Stimulated activated CD4-positive, alpha-beta T cell treated with anti-CD3 and anti-CD28 coated beads, Interleukin-1b, Interleukin-23, amount 100 ng/mL, for 48 hours (primary cell): ENCODE results near the gene DPP7.
A peak's percentile ranks its signal among the peaks of the same experiment; 100 is the strongest.
"Not testable (repeated sequence)": the region's sequence is repeated elsewhere in the genome, so short reads cannot be mapped to it uniquely, and the experiment has no call there.

Source experiments
- DNase-seq: peaks from one replicate; pipeline ENCODE4 v3.0.0-alpha.2; 2020

DPP7 gene

DNA sequence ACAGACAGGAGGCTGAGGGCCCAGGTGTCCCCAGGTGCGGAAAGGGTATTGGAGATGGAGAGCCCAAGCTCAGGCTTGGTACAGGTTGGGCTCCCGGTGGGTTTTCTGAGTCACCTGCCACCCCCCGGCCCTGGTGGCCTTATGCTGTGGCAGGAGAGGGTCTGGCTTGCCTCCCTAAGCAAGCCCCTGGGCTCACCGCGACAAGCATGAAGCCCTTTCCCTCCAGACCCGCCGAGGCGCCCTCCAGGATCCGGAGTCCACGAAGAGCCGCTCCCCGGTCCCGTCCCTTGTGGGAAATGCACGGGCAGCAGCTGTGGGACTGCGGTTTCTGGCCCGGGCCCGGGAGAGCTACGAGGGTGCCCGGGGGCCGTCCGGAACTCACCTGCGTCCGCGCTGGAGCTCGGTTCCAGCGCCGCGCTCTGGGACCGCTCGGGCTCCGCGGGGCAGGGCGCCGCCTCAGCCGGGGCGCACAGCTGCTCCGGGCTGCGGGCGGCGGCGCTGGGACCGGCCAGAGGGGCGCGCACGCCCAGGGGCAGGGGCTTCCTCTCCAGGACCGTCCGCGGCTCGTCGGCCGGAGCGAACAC lies 44.9 kb downstream of the DPP7 start:
- no peak for DNase-seq

- no peak for DNase-seq
These were observed 45.7 kb downstream of the DPP7 start for GRCh38 chr9:137068539-137069507.

DNA sequence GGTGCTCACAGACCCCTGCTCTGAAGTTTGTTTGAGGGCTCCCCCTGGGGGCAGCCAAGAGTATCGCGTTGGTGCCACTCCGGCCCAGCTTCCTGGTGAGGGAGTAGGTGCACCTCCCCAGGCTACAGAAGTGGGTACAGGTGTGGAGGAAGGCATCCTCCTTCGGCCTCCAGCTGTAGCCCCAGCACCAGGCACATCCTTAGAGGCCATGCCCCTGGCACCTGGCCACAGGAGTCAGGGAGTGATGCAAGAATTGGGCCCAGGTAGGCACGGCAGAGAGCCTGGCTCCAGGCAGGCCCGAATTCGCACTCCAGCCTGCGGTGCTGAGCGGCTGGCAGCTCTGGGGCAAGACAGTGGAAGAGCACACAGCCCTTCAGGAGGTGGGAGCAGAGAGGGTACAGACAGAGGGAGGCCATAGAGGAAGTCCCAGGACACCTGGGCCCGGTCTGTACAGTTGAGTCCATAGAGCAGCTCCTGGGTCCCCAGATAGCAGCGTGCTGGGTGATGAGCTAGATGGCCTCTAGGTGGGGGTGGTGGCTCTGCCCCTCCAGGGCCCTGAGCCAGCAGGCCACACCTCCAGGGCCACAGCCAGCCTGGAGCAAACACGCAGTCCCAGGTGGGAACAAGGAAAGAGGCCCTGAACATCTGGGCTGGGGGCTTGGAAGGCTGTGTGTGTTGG lies 46.5 kb downstream of the DPP7 start:
- DNase-seq = peak; percentile 86

GRCh38 chr9:137066096-137066861 lies 48.3 kb downstream of the DPP7 start:
- DNase-seq = no peak

DNA sequence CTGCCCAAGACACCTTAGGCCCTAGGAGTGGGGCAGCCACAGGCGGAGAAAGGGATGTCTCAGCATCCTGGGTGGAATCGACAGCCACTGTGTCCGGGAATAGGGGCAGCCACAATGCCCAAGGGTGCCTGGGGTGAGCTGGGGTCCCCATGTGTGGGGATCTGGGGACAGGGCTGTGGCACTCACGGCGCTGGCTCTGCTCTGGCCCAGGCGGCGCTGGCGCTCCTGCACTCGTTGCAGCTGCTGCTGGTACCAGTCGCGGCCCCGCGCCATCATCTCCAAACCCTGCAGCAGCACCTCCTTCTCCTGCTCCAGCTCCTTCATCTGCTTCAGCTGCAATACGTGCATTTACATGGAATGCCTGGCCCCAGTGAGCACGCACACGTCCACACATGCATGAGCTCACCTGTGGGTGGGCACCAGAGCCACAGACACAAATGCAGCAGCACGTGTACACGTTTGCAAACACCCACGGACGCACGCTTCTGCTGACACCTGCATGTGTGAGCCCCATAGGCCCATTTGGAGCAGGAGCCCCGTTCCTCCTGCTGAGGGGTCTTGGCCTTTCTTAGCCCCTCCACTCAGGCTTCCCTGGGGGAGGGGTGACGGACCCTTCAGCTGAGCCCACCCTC lies 49.1 kb downstream of the DPP7 start:
- no peak for DNase-seq

DNA sequence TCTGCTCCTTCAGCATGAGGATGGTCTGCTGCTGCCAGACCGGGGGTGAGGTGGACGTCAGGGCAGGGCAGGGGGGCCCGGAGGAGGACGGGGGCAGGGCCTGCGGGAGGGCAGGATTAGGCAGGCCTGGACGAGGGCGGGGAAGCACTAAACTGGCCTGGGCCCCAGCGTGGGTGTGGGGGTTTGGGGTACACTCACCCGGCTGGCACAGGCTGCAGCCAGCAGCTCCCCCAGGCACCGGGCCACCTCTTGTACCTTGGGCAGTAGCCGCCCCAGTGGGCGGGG lies 49.7 kb downstream of the DPP7 start:
- no peak for DNase-seq

DNA sequence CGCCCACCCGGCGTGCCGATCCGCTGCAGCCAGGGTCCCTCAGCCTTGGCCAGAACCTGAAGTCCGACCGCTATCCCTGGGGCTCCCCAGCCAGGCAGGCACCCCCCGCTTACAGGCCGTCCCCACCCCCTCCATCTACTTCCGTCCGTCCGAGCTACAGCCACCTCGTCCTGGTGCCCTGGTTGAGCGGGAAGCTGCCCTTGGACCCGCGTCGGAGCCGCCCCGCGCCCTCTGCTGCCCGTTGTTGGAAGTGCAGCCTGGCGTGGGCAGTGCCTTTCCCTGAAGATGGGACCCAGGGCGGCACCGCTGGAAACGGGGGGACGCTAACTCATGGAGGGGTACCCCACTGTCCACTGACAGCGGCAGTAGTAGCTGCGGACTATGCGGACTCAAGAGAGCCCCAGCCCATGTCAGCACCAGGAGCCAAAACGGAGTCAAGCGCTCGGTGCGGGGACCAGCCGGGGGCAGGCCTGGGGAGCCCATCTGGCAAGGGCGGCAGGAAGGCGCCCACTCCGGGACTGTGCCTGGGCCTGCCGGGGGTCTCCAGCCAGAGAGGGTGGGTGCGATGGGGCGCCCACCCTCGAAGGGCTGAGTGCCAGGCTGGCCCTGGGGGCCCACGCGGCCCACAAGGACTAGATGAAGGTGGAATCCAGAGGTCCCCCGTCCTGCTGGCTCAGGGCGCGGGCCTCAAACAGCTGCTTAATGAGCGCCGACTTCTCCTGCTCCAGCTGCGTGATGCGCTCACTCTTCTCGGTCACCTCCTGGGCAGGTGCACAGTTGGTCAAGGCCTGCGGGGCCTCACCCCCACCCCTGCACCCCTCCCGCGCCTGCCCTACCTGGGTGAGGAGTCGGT lies 50.3 kb downstream of the DPP7 start:
- DNase-seq = peak; percentile 49

DNA sequence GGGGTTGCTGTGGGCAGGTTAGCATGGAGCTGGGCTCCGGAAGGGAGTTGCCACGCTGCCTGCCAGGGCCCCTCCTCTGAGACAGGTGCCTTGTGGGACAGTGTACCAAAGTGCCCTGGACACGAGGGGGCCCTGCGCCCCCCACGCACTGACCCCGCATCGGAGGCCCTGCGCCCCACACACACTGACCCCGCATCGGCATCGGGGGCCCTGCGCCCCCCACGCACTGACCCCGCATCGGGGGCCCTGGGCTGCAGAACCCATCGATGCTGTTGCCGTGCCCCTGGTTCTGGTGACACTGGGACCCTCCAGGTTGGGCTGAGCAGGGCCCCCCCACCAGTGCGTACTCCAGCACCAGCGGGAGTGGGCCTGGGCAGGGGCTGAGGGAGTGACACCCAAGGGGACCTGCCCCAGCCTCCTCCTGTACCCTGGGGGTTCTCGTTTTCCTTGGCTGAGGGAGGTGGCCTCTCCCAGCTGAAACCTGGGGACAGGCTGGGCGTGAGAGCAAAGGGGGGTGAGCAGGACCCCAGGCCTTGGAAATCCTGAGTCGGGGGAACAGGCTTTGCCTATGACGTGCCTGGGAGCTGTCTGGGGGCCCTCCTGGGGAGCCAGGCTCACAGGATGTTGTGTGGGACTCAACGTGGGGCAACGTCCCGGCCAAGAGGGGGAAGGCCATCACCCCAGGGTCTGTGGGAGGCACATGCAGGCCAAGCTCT lies 51.1 kb downstream of the DPP7 start:
- DNase-seq = no peak

GRCh38 chr9:137062798-137063197 lies 51.7 kb downstream of the DPP7 start:
- DNase-seq = not testable (repeated sequence)

- no peak for DNase-seq
These were observed 52.1 kb downstream of the DPP7 start for GRCh38 chr9:137062384-137062783.
